HEK293T (cell line): ENCODE results near the gene PHYH.

ENCODE experiments used
- ARNT ChIP-seq: fragments of 450-650 bp; IDR thresholded peaks from 2 replicates; pipeline ENCODE4 v1.6.1; 2017; ENCODE audit warnings: mild to moderate bottlenecking
- BHLHE40 ChIP-seq: fragments of 450-650 bp; IDR thresholded peaks from 2 replicates; pipeline ENCODE4 v1.6.1; 2016; ENCODE audit warnings: mild to moderate bottlenecking, moderate library complexity, borderline replicate concordance
- ELF4 ChIP-seq: fragments of 450-650 bp; IDR thresholded peaks from 2 replicates; pipeline ENCODE4 v1.6.1; 2017; ENCODE audit warnings: antibody characterized with exemption
- FOXA1 ChIP-seq: fragments of 450-650 bp; IDR thresholded peaks from 2 replicates; pipeline ENCODE4 v1.6.1; 2016; ENCODE audit warnings: mild to moderate bottlenecking
- FOXK2 ChIP-seq: fragments of 450-650 bp; IDR thresholded peaks from 2 replicates; pipeline ENCODE4 v1.6.1; 2016; ENCODE audit warnings: mild to moderate bottlenecking
- FOXM1 ChIP-seq: fragments of 450-650 bp; IDR thresholded peaks from 2 replicates; pipeline ENCODE4 v1.6.1; 2017; ENCODE audit warnings: mild to moderate bottlenecking, borderline replicate concordance
- HDGF ChIP-seq: fragments of 450-650 bp; IDR thresholded peaks from 2 replicates; pipeline ENCODE4 v1.6.1; 2017; ENCODE audit warnings: antibody characterized with exemption, borderline replicate concordance
- LEF1 ChIP-seq: fragments of 450-650 bp; IDR thresholded peaks from 2 replicates; pipeline ENCODE4 v1.6.1; 2017; ENCODE audit warnings: mild to moderate bottlenecking, borderline replicate concordance
- NFRKB ChIP-seq: fragments of 450-650 bp; IDR thresholded peaks from 2 replicates; pipeline ENCODE4 v1.6.1; 2016; ENCODE audit warnings: mild to moderate bottlenecking, moderate library complexity
- SP1 ChIP-seq: fragments of 450-650 bp; IDR thresholded peaks from 2 replicates; pipeline ENCODE4 v1.6.1; 2017
- SUZ12 ChIP-seq: fragments of 450-650 bp; IDR thresholded peaks from 2 replicates; pipeline ENCODE4 v1.6.1; 2016; ENCODE audit warnings: mild to moderate bottlenecking
- TARDBP ChIP-seq: fragments of 450-650 bp; IDR thresholded peaks from 2 replicates; pipeline ENCODE4 v1.6.1; 2016
- ZNF384 ChIP-seq: fragments of 450-650 bp; IDR thresholded peaks from 2 replicates; pipeline ENCODE4 v1.6.1; 2016
- TF ChIP-seq, protein P1 (sequence below): fragments of 450-650 bp; IDR thresholded peaks from 2 replicates; pipeline ENCODE4 v1.6.1; 2016

- TF ChIP-seq SP1 (no peak), HDGF (no peak), SUZ12 (no peak), BHLHE40 (no peak), FOXM1 (no peak), ARNT (no peak), FOXK2 (no peak), ZNF384 (no peak), FOXA1 (no peak), LEF1 (no peak), NFRKB (no peak), ELF4 (no peak), TARDBP (no peak)
- TF ChIP-seq, protein P1, sequence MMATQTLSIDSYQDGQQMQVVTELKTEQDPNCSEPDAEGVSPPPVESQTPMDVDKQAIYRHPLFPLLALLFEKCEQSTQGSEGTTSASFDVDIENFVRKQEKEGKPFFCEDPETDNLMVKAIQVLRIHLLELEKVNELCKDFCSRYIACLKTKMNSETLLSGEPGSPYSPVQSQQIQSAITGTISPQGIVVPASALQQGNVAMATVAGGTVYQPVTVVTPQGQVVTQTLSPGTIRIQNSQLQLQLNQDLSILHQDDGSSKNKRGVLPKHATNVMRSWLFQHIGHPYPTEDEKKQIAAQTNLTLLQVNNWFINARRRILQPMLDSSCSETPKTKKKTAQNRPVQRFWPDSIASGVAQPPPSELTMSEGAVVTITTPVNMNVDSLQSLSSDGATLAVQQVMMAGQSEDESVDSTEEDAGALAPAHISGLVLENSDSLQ = no peak
Observed at GRCh38 chr10:13291061-13291460, 8.8 kb downstream of the PHYH start.
